H1 (cell line): Measurements from ENCODE around the gene HSPD1. TPM values are rescaled to one million over a fixed set of nuclear protein-coding genes. Genes with fewer than 3 reads are reported as not detected.

Experiments
- CTCF ChIA-PET: fragments of 300-600 bp; sonication (Branson Sonifier 250); formaldehyde crosslinking; loops from one replicate; lab custom pipeline; 2021; ENCODE audit not compliant: partially characterized antibody; lab: Charles Lee
- POLR2A ChIA-PET: fragments of 300-600 bp; sonication (Branson Sonifier 250); formaldehyde crosslinking; loops from one replicate; lab custom pipeline; 2021; ENCODE audit warnings: inconsistent platforms; ENCODE audit not compliant: partially characterized antibody; lab: Charles Lee
- DNase-seq, 2 experiments: peaks; one replicate each; pipeline versions ENCODE4 v3.0.0 to v3.0.0-alpha.2; 2010 to 2022; ENCODE audit warnings: low spot score in 2 of 2, low read depth in 1 of 2, mixed read lengths in 1 of 2
- FAIRE-seq: peaks from 2 replicates; lab custom pipeline; 2011; peaks lifted over from hg19 to GRCh38; lab: Jason Lieb, UNC
- H2AFZ ChIP-seq: 2 replicates; pipeline ENCODE4 v1.8.1; 2012; ENCODE audit warnings: low read length, inconsistent platforms
- H2AK5ac ChIP-seq: 2 replicates; pipeline ENCODE4 v1.6.1; 2013; ENCODE audit warnings: low read depth, low read length
- H2BK120ac ChIP-seq: replicated peaks from 2 replicates; pipeline ENCODE3; 2013; ENCODE audit warnings: low read depth, low read length, inconsistent platforms
- H2BK12ac ChIP-seq: 2 replicates; pipeline ENCODE4 v1.6.1; 2013; ENCODE audit warnings: low read depth, low read length
- H2BK15ac ChIP-seq: 2 replicates; pipeline ENCODE4 v1.6.1; 2013; ENCODE audit warnings: low read length
- H2BK20ac ChIP-seq: 2 replicates; pipeline ENCODE4 v1.6.1; 2013; ENCODE audit warnings: low read length
- H2BK5ac ChIP-seq: 2 replicates; pipeline ENCODE4 v1.6.1; 2013; ENCODE audit warnings: low read depth, low read length
- H3K14ac ChIP-seq: 2 replicates; pipeline ENCODE4 v1.6.1; 2013; ENCODE audit warnings: inconsistent platforms; ENCODE audit not compliant: insufficient read length
- H3K18ac ChIP-seq: 2 replicates; pipeline ENCODE4 v1.6.1; 2013; ENCODE audit warnings: low read length; ENCODE audit errors: extremely low read depth
- H3K23ac ChIP-seq: 2 replicates; pipeline ENCODE4 v1.6.1; 2013; ENCODE audit warnings: inconsistent platforms; ENCODE audit not compliant: insufficient read length
- H3K23me2 ChIP-seq: 2 replicates; pipeline ENCODE4 v1.6.1; 2013; ENCODE audit warnings: low read depth, low read length
- H3K27ac ChIP-seq: 2 replicates; pipeline ENCODE4 v1.6.1; 2011; ENCODE audit warnings: low read depth, low read length, inconsistent platforms
- H3K27me3 ChIP-seq, 4 experiments: replicated peaks in 1 of 4; 1 replicate in 1 of 4; 2 replicates in 3 of 4; pipeline versions ENCODE4 v1.6.1 to v1.8.1; 2011 to 2013; ENCODE audit warnings: low read length in 3 of 4, mild to moderate bottlenecking in 3 of 4, inconsistent platforms in 2 of 4, mixed read lengths in 2 of 4, moderate library complexity in 1 of 4; ENCODE audit not compliant: control insufficient read depth in 3 of 4, insufficient read depth in 3 of 4; ENCODE audit errors: extremely low read depth in 1 of 4
- H3K36me3 ChIP-seq, 4 experiments: 2 replicates each; pipeline versions ENCODE4 v1.6.1 to v1.8.1; 2011 to 2013; ENCODE audit warnings: mild to moderate bottlenecking in 4 of 4, low read length in 3 of 4, moderate library complexity in 2 of 4, control low read depth in 1 of 4, inconsistent platforms in 1 of 4; ENCODE audit not compliant: insufficient read depth in 4 of 4, control insufficient read depth in 2 of 4
- H3K4ac ChIP-seq: replicated peaks from 2 replicates; pipeline ENCODE3; 2013; ENCODE audit warnings: low read length, low read depth, mixed read lengths, inconsistent platforms; ENCODE audit not compliant: insufficient read length
- H3K4me1 ChIP-seq, 4 experiments: replicated peaks in 1 of 4; 1 replicate in 1 of 4; 2 replicates in 3 of 4; pipeline versions ENCODE4 v1.6.1 to v1.8.1; 2011 to 2013; ENCODE audit warnings: low read length in 3 of 4, inconsistent platforms in 2 of 4, mixed read lengths in 1 of 4; ENCODE audit not compliant: insufficient read depth in 4 of 4, control insufficient read depth in 3 of 4
- H3K4me2 ChIP-seq, 2 experiments: 2 replicates each; pipeline versions ENCODE4 v1.6.1 to v1.8.1; 2011 to 2013; ENCODE audit warnings: low read depth in 2 of 2, low read length in 2 of 2, control low read depth in 1 of 2, inconsistent platforms in 1 of 2, mild to moderate bottlenecking in 1 of 2; ENCODE audit not compliant: insufficient read depth in 1 of 2
- H3K4me3 ChIP-seq, 4 experiments: fragments of 200-600, 300-600 bp in 1 of 4; sonication (generic), shearing (Covaris generic), sonication (Bioruptor Twin) in 1 of 4; 2 replicates each; pipeline versions ENCODE4 v1.5.1 to v1.8.1; 2011 to 2016; ENCODE audit warnings: low read length in 4 of 4, low read depth in 3 of 4, control low read depth in 2 of 4, inconsistent platforms in 2 of 4, mild to moderate bottlenecking in 2 of 4, mixed read lengths in 1 of 4, moderate library complexity in 1 of 4; ENCODE audit not compliant: insufficient read depth in 2 of 4; ENCODE audit errors: extremely low read depth in 1 of 4
- H3K56ac ChIP-seq: replicated peaks from 2 replicates; pipeline ENCODE3; 2013; ENCODE audit warnings: low read depth, mild to moderate bottlenecking, mixed read lengths, low read length, inconsistent platforms; ENCODE audit not compliant: insufficient read length
- H3K79me1 ChIP-seq: 2 replicates; pipeline ENCODE4 v1.6.1; 2013; ENCODE audit warnings: low read depth, low read length, control low read depth
- H3K79me2 ChIP-seq, 2 experiments: 2 replicates each; pipeline versions ENCODE4 v1.6.1 to v1.8.1; 2012 to 2013; ENCODE audit warnings: low read length in 2 of 2, mild to moderate bottlenecking in 2 of 2, inconsistent platforms in 1 of 2; ENCODE audit not compliant: insufficient read depth in 2 of 2, control insufficient read depth in 1 of 2
- H3K9ac ChIP-seq, 4 experiments: replicated peaks in 1 of 4; 1 replicate in 1 of 4; 2 replicates in 3 of 4; pipeline versions ENCODE4 v1.6.1 to v1.8.1; 2011 to 2013; ENCODE audit warnings: low read depth in 3 of 4, low read length in 3 of 4, control low read depth in 2 of 4, mild to moderate bottlenecking in 2 of 4, moderate library complexity in 2 of 4, inconsistent platforms in 1 of 4; ENCODE audit errors: extremely low read depth in 1 of 4
- H3K9me3 ChIP-seq, 2 experiments: 2 replicates each; pipeline versions ENCODE4 v1.6.1 to v1.8.1; 2012 to 2013; ENCODE audit warnings: mild to moderate bottlenecking in 2 of 2, moderate library complexity in 2 of 2, control low read depth in 1 of 2, inconsistent platforms in 1 of 2, low read depth in 1 of 2, low read length in 1 of 2, mixed read lengths in 1 of 2; ENCODE audit not compliant: insufficient read depth in 2 of 2
- H4K20me1 ChIP-seq, 2 experiments: replicated peaks in 1 of 2; 2 replicates each; pipeline versions ENCODE3 to v1.8.1; 2011 to 2013; ENCODE audit warnings: inconsistent platforms in 2 of 2, low read length in 2 of 2, mild to moderate bottlenecking in 1 of 2; ENCODE audit not compliant: insufficient read depth in 2 of 2, control insufficient read depth in 1 of 2
- H4K5ac ChIP-seq: 2 replicates; pipeline ENCODE4 v1.6.1; 2013; ENCODE audit warnings: low read length, low read depth, mixed read lengths, inconsistent platforms; ENCODE audit not compliant: insufficient read length
- H4K8ac ChIP-seq: 2 replicates; pipeline ENCODE4 v1.8.0; 2013; ENCODE audit warnings: mild to moderate bottlenecking, moderate library complexity, low read length, inconsistent platforms; ENCODE audit not compliant: insufficient read depth; ENCODE audit errors: extremely low read depth
- H4K91ac ChIP-seq: replicated peaks from 2 replicates; pipeline ENCODE3; 2013; ENCODE audit warnings: low read length, mixed read lengths, inconsistent platforms; ENCODE audit not compliant: insufficient read length
- E2F6 ChIP-seq: IDR thresholded peaks from 2 replicates; pipeline ENCODE4 v1.6.1; 2012; ENCODE audit warnings: inconsistent platforms
- NANOG ChIP-seq: IDR thresholded peaks from 2 replicates; pipeline ENCODE4 v1.6.1; 2011; ENCODE audit warnings: low read length, low read depth, mild to moderate bottlenecking, inconsistent platforms; ENCODE audit not compliant: insufficient read depth, poor library complexity, severe bottlenecking
- POU5F1 ChIP-seq: IDR thresholded peaks from 2 replicates; pipeline ENCODE4 v1.6.1; 2011; ENCODE audit warnings: low read depth, mild to moderate bottlenecking, low read length, moderate library complexity
- RBBP5 ChIP-seq: IDR thresholded peaks from 2 replicates; pipeline ENCODE4 v1.7.1; 2012; ENCODE audit warnings: low read depth, mild to moderate bottlenecking, inconsistent platforms, low read length, moderate library complexity, borderline replicate concordance
- SIRT6 ChIP-seq: IDR thresholded peaks from one replicate; pipeline ENCODE4 v1.7.1; 2012; ENCODE audit warnings: low read length, inconsistent platforms
- WGBS, 2 experiments: shearing (Covaris generic) in 1 of 2; methylation state at CpG; one replicate each; pipeline versions ENCODE4 v1.1.6 to v1.1.7; 2013 to 2015; ENCODE audit warnings: low lambda C conversion rate in 2 of 2, mixed read lengths in 2 of 2, inconsistent platforms in 1 of 2, low coverage in 1 of 2, missing lambda C conversion rate in 1 of 2; ENCODE audit not compliant: insufficient replicate concordance in 2 of 2, insufficient coverage in 1 of 2, insufficient read length in 1 of 2; ENCODE audit errors: extremely low coverage in 1 of 2, missing lambda C conversion rate in 1 of 2; 5-methylcytosine and 5-hydroxymethylcytosine counted together
- polyA plus RNA-seq, 7 experiments: library from polyadenylated mRNA; depleted of rRNA in 3 of 7; stranded (reverse) in 5 of 7; unstranded in 2 of 7; fragments of >200 nt in 5 of 7; fragments of 200-250 nt in 2 of 7; gene quantifications; 1 replicate in 5 of 7; 2 replicates in 1 of 7; 4 replicates in 1 of 7; pipeline versions ENCODE4 v1.2.1 to v1.2.3, GENCODE V29; 2011 to 2013; ENCODE audit warnings: missing spikeins in 2 of 7, mixed read lengths in 2 of 7
- total RNA-seq: library from RNA; stranded (reverse); fragmentation: NEBNext Ultra II Directional; extraction: Animal tissue kit (Norgen Biotek cat#: 25700); gene quantifications from 2 replicates; pipeline ENCODE4 v1.2.1, GENCODE V29; 2021

The HSPD1 gene
- total and polyA plus RNA-seq, 2 of the 8 experiments (the other 6 are each of a cell fraction or from before 2014, with no cell fraction given), result 221 to 1,108 TPM

GRCh38 chr2:197487385-197487784 is 12.3 kb downstream of the HSPD1 start:
- no peak overlapping the region for H3K56ac ChIP-seq
- no peaks in the 10 kb centered on the region for H3K4me1 ChIP-seq
- H3K23me2 ChIP-seq, result no peaks in the 10 kb centered on the region
- H2BK12ac ChIP-seq, result no peak overlapping the region
- no peak overlapping the region for H2BK20ac ChIP-seq
- no peak overlapping the region for H3K14ac ChIP-seq
- no peak overlapping the region for H3K4ac ChIP-seq
- WGBS, 2 experiments, result 96% methylated on average over 4 of the region's 4 CpGs; no CpG with 5 or more reads in 1 of the 2 experiments
- no peak overlapping the region for H4K5ac ChIP-seq
- H4K20me1 ChIP-seq, result peaks cover 6 to 8% of the 10 kb centered on the region in 2 experiments
- H3K27me3 ChIP-seq, result no peaks in the 10 kb centered on the region
- H2AFZ ChIP-seq, result no peak overlapping the region
- no peak overlapping the region for H3K4me3 ChIP-seq
- no peak overlapping the region for H2BK15ac ChIP-seq
- no peak overlapping the region for H4K8ac ChIP-seq
- peaks cover 0 to 6% of the 10 kb centered on the region in 2 experiments; a peak in 2 of 4 replicates for H3K79me2 ChIP-seq
- H3K18ac ChIP-seq, result no peak overlapping the region
- H2BK5ac ChIP-seq, result no peak overlapping the region
- FAIRE-seq, result no peak
- H3K9me3 ChIP-seq, result no peaks in the 10 kb centered on the region
- H4K91ac ChIP-seq, result no peak overlapping the region
- H3K9ac ChIP-seq, result no peak overlapping the region
- DNase-seq, result no peak
- peaks cover 31 to 69% (median 55%) of the 10 kb centered on the region in 4 experiments for H3K36me3 ChIP-seq
- no peak overlapping the region for H2BK120ac ChIP-seq
- no peak for TF ChIP-seq E2F6
- no peak for TF ChIP-seq RBBP5
- TF ChIP-seq NANOG, result no peak
- TF ChIP-seq POU5F1, result no peak
- no peak for TF ChIP-seq SIRT6
- POLR2A ChIA-PET, result interaction anchor here (0.6 to 10.5 kb wide), 4 partner anchors 15 to 673 kb away, joined by 3 to 270 read pairs (median 4); partner anchors contain the start of genes HSPD1 and HSPE1
- no peak overlapping the region for H3K27ac ChIP-seq
- no peak overlapping the region for H2AK5ac ChIP-seq
- CTCF ChIA-PET, result interaction anchor here (1.2 kb wide), 1 partner anchor 55 kb away, joined by 3 read pairs; no protein-coding TSS in a partner anchor
- H3K4me2 ChIP-seq, result no peak overlapping the region
- H3K79me1 ChIP-seq, result no peaks in the 10 kb centered on the region; the same call in 1 of the 2 replicates
- no peak overlapping the region for H3K23ac ChIP-seq
